IMR-90 (cell line): ENCODE results near the gene BCLAF1. TPM values are rescaled to one million over a fixed set of nuclear protein-coding genes. Genes with fewer than 3 reads are reported as not detected.

Experiments
- ATAC-seq: fragments of 200-7000 bp; cut with Tn5 transposase; 2 replicates; pipeline ENCODE4 v1.9.1; 2020; ENCODE audit warnings: low read depth, mild to moderate bottlenecking, moderate library complexity
- BruUV-seq: library from RNA; stranded (reverse); fragments of 400-500 nt; replicated peaks from 2 replicates; lab custom pipeline; 2021; lab: Mats Ljungman, UMichigan
- CTCF ChIA-PET: fragments of 300-600 bp; formaldehyde crosslinking; extraction: SDS; loops from one replicate; lab custom pipeline; 2021; ENCODE audit warnings: antibody characterized with exemption; lab: Yijun Ruan, JAX
- POLR2A ChIA-PET: fragments of 300-600 bp; sonication (Branson Sonifier 250); formaldehyde crosslinking; loops from one replicate; lab custom pipeline; 2022; ENCODE audit warnings: antibody characterized with exemption; ENCODE audit not compliant: unreplicated experiment; lab: Charles Lee
- DNase-seq: peaks from one replicate; pipeline ENCODE4 v3.0.0; 2013
- H2AFZ ChIP-seq: replicated peaks from 2 replicates; pipeline ENCODE3; 2013; ENCODE audit warnings: low read length, mild to moderate bottlenecking; ENCODE audit not compliant: poor library complexity
- H2AK5ac ChIP-seq: 2 replicates; pipeline ENCODE4 v1.6.1; 2013; ENCODE audit warnings: low read depth, low read length, inconsistent platforms
- H2AK9ac ChIP-seq: replicated peaks from 2 replicates; pipeline ENCODE3; 2013; ENCODE audit warnings: mild to moderate bottlenecking, low read depth, low read length, moderate library complexity; ENCODE audit not compliant: poor library complexity
- H2BK120ac ChIP-seq: 2 replicates; pipeline ENCODE4 v1.6.1; 2013; ENCODE audit warnings: low read depth, low read length, inconsistent platforms
- H2BK15ac ChIP-seq: 3 replicates; pipeline ENCODE4 v1.6.1; 2013; ENCODE audit warnings: low read depth, low read length, inconsistent platforms
- H2BK20ac ChIP-seq: 2 replicates; pipeline ENCODE4 v1.6.1; 2013; ENCODE audit warnings: low read depth, mild to moderate bottlenecking, inconsistent platforms, low read length, moderate library complexity
- H2BK5ac ChIP-seq: 2 replicates; pipeline ENCODE4 v1.6.1; 2013; ENCODE audit warnings: mild to moderate bottlenecking, low read depth, low read length, inconsistent platforms; ENCODE audit not compliant: poor library complexity, severe bottlenecking
- H3K14ac ChIP-seq: replicated peaks from 2 replicates; pipeline ENCODE4 v1.6.1; 2013; ENCODE audit warnings: low read depth, low read length, inconsistent platforms
- H3K18ac ChIP-seq: 2 replicates; pipeline ENCODE4 v1.6.1; 2013; ENCODE audit warnings: low read depth, low read length, control low read depth
- H3K23ac ChIP-seq: 2 replicates; pipeline ENCODE4 v1.6.1; 2013; ENCODE audit warnings: low read depth, low read length, inconsistent platforms
- H3K27ac ChIP-seq: 2 replicates; pipeline ENCODE4 v1.5.1; 2013; ENCODE audit warnings: mild to moderate bottlenecking, control low read depth, low read length; ENCODE audit not compliant: insufficient read depth
- H3K27me3 ChIP-seq: 2 replicates; pipeline ENCODE4 v1.6.1; 2013; ENCODE audit warnings: low read length; ENCODE audit not compliant: control insufficient read depth, insufficient read depth
- H3K36me3 ChIP-seq: 2 replicates; pipeline ENCODE4 v1.6.1; 2013; ENCODE audit warnings: low read length, mixed read lengths; ENCODE audit not compliant: control insufficient read depth, insufficient read depth
- H3K4ac ChIP-seq: 2 replicates; pipeline ENCODE4 v1.6.1; 2013; ENCODE audit warnings: low read depth, low read length, inconsistent platforms
- H3K4me1 ChIP-seq: 2 replicates; pipeline ENCODE4 v1.6.1; 2013; ENCODE audit warnings: low read length, mixed read lengths; ENCODE audit not compliant: control insufficient read depth, insufficient read depth
- H3K4me2 ChIP-seq: 2 replicates; pipeline ENCODE4 v1.6.1; 2013; ENCODE audit warnings: low read depth, mild to moderate bottlenecking, control low read depth, low read length, moderate library complexity
- H3K4me3 ChIP-seq: 2 replicates; pipeline ENCODE4 v1.5.1; 2013; ENCODE audit warnings: low read depth, mild to moderate bottlenecking, control low read depth, low read length, moderate library complexity; ENCODE audit not compliant: insufficient read depth
- H3K56ac ChIP-seq: 2 replicates; pipeline ENCODE4 v1.6.1; 2013; ENCODE audit warnings: low read length, inconsistent platforms; ENCODE audit not compliant: insufficient read depth; ENCODE audit errors: extremely low read depth
- H3K79me1 ChIP-seq, 2 experiments: 2 replicates each; pipeline ENCODE4 v1.6.1; 2013; ENCODE audit warnings: low read length in 2 of 2, inconsistent platforms in 1 of 2, low read depth in 1 of 2
- H3K9ac ChIP-seq: 2 replicates; pipeline ENCODE4 v1.6.1; 2013; ENCODE audit warnings: low read depth, low read length, control low read depth
- H3K9me1 ChIP-seq: 2 replicates; pipeline ENCODE4 v1.6.1; 2013; ENCODE audit warnings: low read length, inconsistent platforms; ENCODE audit not compliant: insufficient read depth
- H3K9me3 ChIP-seq: 2 replicates; pipeline ENCODE4 v1.6.1; 2013; ENCODE audit warnings: low read length; ENCODE audit not compliant: control insufficient read depth, insufficient read depth
- H4K20me1 ChIP-seq: 2 replicates; pipeline ENCODE4 v1.6.1; 2013; ENCODE audit warnings: low read length, inconsistent platforms; ENCODE audit not compliant: insufficient read depth
- H4K5ac ChIP-seq: 2 replicates; pipeline ENCODE4 v1.6.1; 2013; ENCODE audit warnings: mild to moderate bottlenecking, low read depth, low read length, control low read depth
- H4K8ac ChIP-seq, 2 experiments: 2 replicates each; pipeline ENCODE4 v1.6.1; 2013; ENCODE audit warnings: low read depth in 2 of 2, low read length in 2 of 2, control low read depth in 1 of 2, inconsistent platforms in 1 of 2
- H4K91ac ChIP-seq: 2 replicates; pipeline ENCODE4 v1.6.1; 2013; ENCODE audit warnings: low read depth, low read length, inconsistent platforms; ENCODE audit not compliant: insufficient read depth
- BHLHE40 ChIP-seq: fragments of 150-350 bp; IDR thresholded peaks from 2 replicates; pipeline ENCODE4 v1.6.1; 2016; ENCODE audit warnings: mild to moderate bottlenecking, low read depth, low read length
- CEBPB ChIP-seq: IDR thresholded peaks from 2 replicates; pipeline ENCODE4 v1.6.1; 2012; ENCODE audit warnings: low read depth, low read length, improper control_type of control experiment
- CHD1 ChIP-seq: IDR thresholded peaks from 2 replicates; pipeline ENCODE4 v1.6.1; 2012; ENCODE audit warnings: low read depth, low read length, improper control_type of control experiment
- CTCF ChIP-seq: conservative IDR thresholded peaks from 2 replicates; pipeline ENCODE4 v1.5.1; 2012; ENCODE audit warnings: mild to moderate bottlenecking, low read depth, low read length, improper control_type of control experiment
- FOS ChIP-seq: fragments of 150-350 bp; IDR thresholded peaks from 2 replicates; pipeline ENCODE4 v1.6.1; 2016; ENCODE audit warnings: low read depth, low read length
- MAFK ChIP-seq: IDR thresholded peaks from 2 replicates; pipeline ENCODE4 v1.6.1; 2012; ENCODE audit warnings: low read depth, low read length, improper control_type of control experiment
- MAZ ChIP-seq: IDR thresholded peaks from 2 replicates; pipeline ENCODE4 v1.6.1; 2012; ENCODE audit warnings: low read depth, mild to moderate bottlenecking, low read length, improper control_type of control experiment, moderate library complexity, borderline replicate concordance
- NFE2L2 ChIP-seq: fragments of 150-350 bp; IDR thresholded peaks from 2 replicates; pipeline ENCODE4 v1.6.1; 2016; ENCODE audit warnings: low read depth, mild to moderate bottlenecking, low read length
- RAD21 ChIP-seq: IDR thresholded peaks from 2 replicates; pipeline ENCODE4 v1.6.1; 2012; ENCODE audit warnings: low read length, improper control_type of control experiment
- RFX5 ChIP-seq: IDR thresholded peaks from 2 replicates; pipeline ENCODE4 v1.8.0; 2012; ENCODE audit warnings: low read depth, mild to moderate bottlenecking, low read length, moderate library complexity
- SMC3 ChIP-seq: fragments of 150-350 bp; IDR thresholded peaks from 2 replicates; pipeline ENCODE4 v1.6.1; 2016; ENCODE audit warnings: low read depth, mild to moderate bottlenecking, antibody characterized with exemption, low read length, moderate library complexity
- dilution Hi-C: fragments of 300-500 bp; cut with HindIII; formaldehyde crosslinking; loops from one replicate; pipeline ENCODE4 v1.14.3; 2018; ENCODE audit warnings: low sequenced_read_pairs; ENCODE audit not compliant: unreplicated experiment
- in situ Hi-C: fragments of 300-500 bp; cut with MboI; formaldehyde crosslinking; loops from 3 replicates; pipeline ENCODE4 v1.14.3; 2019; ENCODE audit warnings: low sequenced_read_pairs, inconsistent platforms, mixed read lengths
- intact Hi-C: fragments of 100-400 bp; cut with micrococcal nuclease; formaldehyde crosslinking; loops from 2 replicates; pipeline ENCODE4 v1.10.0; 2022
- polyA plus RNA-seq, 3 experiments: library from polyadenylated mRNA; depleted of rRNA; stranded (reverse); fragments of >200 nt; gene quantifications; 2 replicates each; pipeline ENCODE4 v1.2.3, GENCODE V29; 2012; ENCODE audit warnings: low replicate concordance in 1 of 3
- total RNA-seq: library from RNA; depleted of rRNA; stranded (reverse); fragments of >200 nt; gene quantifications from 2 replicates; pipeline ENCODE4 v1.2.3, GENCODE V29; 2012

The BCLAF1 gene
- total and polyA plus RNA-seq, 2 of the 4 experiments (the other 2 are of a cell fraction) = 34.0 to 141 TPM

- BruUV-seq = no TSS peak
- H3K14ac ChIP-seq = no peak overlapping the region
- ATAC-seq = no peak
- no peak overlapping the region for H3K27ac ChIP-seq
- H4K5ac ChIP-seq = no peak overlapping the region
- no peak overlapping the region for H3K4ac ChIP-seq
- H4K91ac ChIP-seq = no peak overlapping the region
- H4K8ac ChIP-seq = no peak overlapping the region
- dilution Hi-C loops = no loop called here
- no peak overlapping the region for H3K4me2 ChIP-seq
- peaks cover 2 to 3% of the 10 kb centered on the region in 2 experiments; a peak in 1 of 4 replicates for H3K79me1 ChIP-seq
- no peaks in the 10 kb centered on the region for H3K9me1 ChIP-seq
- ChIA-PET POLR2A (no interaction called here), CTCF (no interaction called here)
- no peaks in the 10 kb centered on the region for H3K9me3 ChIP-seq
- H3K36me3 ChIP-seq = peaks cover 2% of the 10 kb centered on the region; the same call in 1 of the 2 replicates
- H3K18ac ChIP-seq = no peak overlapping the region
- no peak overlapping the region for H2BK5ac ChIP-seq
- H2BK20ac ChIP-seq = no peak overlapping the region
- H2BK15ac ChIP-seq = no peak overlapping the region
- no peak overlapping the region for H2AK5ac ChIP-seq
- no peak overlapping the region for H2AFZ ChIP-seq
- H3K23ac ChIP-seq = no peak overlapping the region
- no peak overlapping the region for H3K4me3 ChIP-seq
- intact Hi-C loops = loop anchor here (5.0 kb wide), 1 partner anchor 292 kb away; no protein-coding TSS in a partner anchor
- no peaks in the 10 kb centered on the region for H4K20me1 ChIP-seq
- DNase-seq = no peak
- H3K4me1 ChIP-seq = no peaks in the 10 kb centered on the region
- in situ Hi-C loops = no loop called here
- H3K27me3 ChIP-seq = no peaks in the 10 kb centered on the region
- TF ChIP-seq BHLHE40 (no peak), RFX5 (no peak), RAD21 (no peak), FOS (no peak), SMC3 (no peak), CEBPB (no peak), NFE2L2 (no peak), MAZ (no peak), CTCF (no peak), MAFK (no peak), CHD1 (no peak)
- no peak overlapping the region for H3K56ac ChIP-seq
- H2AK9ac ChIP-seq = no peak overlapping the region
- no peak overlapping the region for H2BK120ac ChIP-seq
- no peak overlapping the region for H3K9ac ChIP-seq
These were observed 34.7 kb downstream of the BCLAF1 start for GRCh38 chr6:136254851-136255466.
